Measurements from ENCODE around the gene ZSWIM8. TPM values are rescaled to one million over a fixed set of nuclear protein-coding genes. Genes with fewer than 3 reads are reported as not detected.

The ZSWIM8 gene
- total and polyA plus RNA-seq, 10 of the 15 experiments (the other 5 are each of a cell fraction or from before 2014, with no cell fraction given) = 7.8 to 47.1 (median 23.6) TPM

DNA sequence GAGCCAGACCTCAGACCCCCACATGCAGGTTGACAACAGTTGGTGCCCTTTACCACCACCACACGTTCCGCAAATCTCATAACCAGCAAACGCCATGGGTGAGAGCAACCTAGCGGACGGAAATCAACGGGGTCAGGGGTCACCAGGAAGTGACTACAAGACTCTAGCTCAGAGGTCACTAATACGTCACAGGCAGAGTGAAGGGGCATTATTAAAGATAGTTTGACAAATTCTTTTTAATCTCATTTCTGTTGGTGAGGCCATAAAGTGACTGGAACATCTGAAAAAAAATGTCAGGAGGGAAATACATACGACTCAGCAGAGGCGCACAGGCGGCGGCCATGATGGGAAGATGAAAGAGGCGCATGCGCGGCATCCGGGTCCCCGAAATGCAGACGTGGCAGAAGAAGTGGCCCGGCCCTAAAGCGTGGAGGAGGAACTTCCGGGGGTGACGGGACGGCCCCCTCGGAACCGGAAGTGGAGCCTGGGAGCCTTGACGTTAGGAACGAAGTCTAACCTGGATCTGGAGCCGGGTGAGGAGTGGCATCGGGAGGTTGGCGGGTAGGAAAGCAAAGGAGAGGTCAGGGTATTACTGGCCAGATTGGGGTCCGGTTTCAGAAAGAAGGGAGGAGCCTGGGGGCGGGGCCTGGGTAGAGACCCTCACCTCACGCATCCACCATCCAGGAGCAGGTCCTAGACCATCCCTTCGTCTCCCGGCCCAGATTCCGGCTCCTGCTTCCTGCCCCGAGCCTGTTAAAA, 41.3 kb upstream of the ZSWIM8 start, which contains the start of gene SEC24C (continued):
- TF ChIP-seq ASH2L (IDR thresholded peaks at IDR 0.05; ENCODE audit: borderline replicate concordance, low read depth) (no peak), HDAC2 (IDR thresholded peaks at IDR 0.05) (no peak), BACH1 (IDR thresholded peaks at IDR 0.05; ENCODE audit: borderline replicate concordance) (no peak), EED (IDR thresholded peaks at IDR 0.05; ENCODE audit: low read depth) (peak; percentile 68), FOS (IDR thresholded peaks at IDR 0.05; ENCODE audit: borderline replicate concordance, extremely low read depth, insufficient read length) (no peak), IKZF2 (IDR thresholded peaks at IDR 0.05) (peak; percentile 49 to 57), HCFC1 (IDR thresholded peaks at IDR 0.05; ENCODE audit: low read length) (peak; percentile 66), RUNX3 (IDR thresholded peaks at IDR 0.05; ENCODE audit: low read length) (peak; percentile 38; the same call in 1 of the 2 replicates), SMAD5 (IDR thresholded peaks at IDR 0.05; ENCODE audit: low read depth) (no peak), RB1 (IDR thresholded peaks at IDR 0.05; ENCODE audit: borderline replicate concordance) (peak; percentile 31; the same call in 1 of the 2 replicates)
- TF ChIP-seq, protein P1, sequence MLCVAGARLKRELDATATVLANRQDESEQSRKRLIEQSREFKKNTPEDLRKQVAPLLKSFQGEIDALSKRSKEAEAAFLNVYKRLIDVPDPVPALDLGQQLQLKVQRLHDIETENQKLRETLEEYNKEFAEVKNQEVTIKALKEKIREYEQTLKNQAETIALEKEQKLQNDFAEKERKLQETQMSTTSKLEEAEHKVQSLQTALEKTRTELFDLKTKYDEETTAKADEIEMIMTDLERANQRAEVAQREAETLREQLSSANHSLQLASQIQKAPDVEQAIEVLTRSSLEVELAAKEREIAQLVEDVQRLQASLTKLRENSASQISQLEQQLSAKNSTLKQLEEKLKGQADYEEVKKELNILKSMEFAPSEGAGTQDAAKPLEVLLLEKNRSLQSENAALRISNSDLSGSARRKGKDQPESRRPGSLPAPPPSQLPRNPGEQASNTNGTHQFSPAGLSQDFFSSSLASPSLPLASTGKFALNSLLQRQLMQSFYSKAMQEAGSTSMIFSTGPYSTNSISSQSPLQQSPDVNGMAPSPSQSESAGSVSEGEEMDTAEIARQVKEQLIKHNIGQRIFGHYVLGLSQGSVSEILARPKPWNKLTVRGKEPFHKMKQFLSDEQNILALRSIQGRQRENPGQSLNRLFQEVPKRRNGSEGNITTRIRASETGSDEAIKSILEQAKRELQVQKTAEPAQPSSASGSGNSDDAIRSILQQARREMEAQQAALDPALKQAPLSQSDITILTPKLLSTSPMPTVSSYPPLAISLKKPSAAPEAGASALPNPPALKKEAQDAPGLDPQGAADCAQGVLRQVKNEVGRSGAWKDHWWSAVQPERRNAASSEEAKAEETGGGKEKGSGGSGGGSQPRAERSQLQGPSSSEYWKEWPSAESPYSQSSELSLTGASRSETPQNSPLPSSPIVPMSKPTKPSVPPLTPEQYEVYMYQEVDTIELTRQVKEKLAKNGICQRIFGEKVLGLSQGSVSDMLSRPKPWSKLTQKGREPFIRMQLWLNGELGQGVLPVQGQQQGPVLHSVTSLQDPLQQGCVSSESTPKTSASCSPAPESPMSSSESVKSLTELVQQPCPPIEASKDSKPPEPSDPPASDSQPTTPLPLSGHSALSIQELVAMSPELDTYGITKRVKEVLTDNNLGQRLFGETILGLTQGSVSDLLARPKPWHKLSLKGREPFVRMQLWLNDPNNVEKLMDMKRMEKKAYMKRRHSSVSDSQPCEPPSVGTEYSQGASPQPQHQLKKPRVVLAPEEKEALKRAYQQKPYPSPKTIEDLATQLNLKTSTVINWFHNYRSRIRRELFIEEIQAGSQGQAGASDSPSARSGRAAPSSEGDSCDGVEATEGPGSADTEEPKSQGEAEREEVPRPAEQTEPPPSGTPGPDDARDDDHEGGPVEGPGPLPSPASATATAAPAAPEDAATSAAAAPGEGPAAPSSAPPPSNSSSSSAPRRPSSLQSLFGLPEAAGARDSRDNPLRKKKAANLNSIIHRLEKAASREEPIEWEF (IDR thresholded peaks at IDR 0.05; ENCODE audit: insufficient replicate concordance, low read depth, low read length) = no peak
- TF ChIP-seq, protein P2, sequence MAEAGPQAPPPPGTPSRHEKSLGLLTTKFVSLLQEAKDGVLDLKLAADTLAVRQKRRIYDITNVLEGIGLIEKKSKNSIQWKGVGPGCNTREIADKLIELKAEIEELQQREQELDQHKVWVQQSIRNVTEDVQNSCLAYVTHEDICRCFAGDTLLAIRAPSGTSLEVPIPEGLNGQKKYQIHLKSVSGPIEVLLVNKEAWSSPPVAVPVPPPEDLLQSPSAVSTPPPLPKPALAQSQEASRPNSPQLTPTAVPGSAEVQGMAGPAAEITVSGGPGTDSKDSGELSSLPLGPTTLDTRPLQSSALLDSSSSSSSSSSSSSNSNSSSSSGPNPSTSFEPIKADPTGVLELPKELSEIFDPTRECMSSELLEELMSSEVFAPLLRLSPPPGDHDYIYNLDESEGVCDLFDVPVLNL (IDR thresholded peaks at IDR 0.05; ENCODE audit: low read depth, low read length) = no peak
- TF ChIP-seq, protein P3, sequence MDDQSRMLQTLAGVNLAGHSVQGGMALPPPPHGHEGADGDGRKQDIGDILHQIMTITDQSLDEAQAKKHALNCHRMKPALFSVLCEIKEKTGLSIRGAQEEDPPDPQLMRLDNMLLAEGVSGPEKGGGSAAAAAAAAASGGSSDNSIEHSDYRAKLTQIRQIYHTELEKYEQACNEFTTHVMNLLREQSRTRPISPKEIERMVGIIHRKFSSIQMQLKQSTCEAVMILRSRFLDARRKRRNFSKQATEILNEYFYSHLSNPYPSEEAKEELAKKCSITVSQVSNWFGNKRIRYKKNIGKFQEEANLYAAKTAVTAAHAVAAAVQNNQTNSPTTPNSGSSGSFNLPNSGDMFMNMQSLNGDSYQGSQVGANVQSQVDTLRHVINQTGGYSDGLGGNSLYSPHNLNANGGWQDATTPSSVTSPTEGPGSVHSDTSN (IDR thresholded peaks at IDR 0.05; ENCODE audit: insufficient replicate concordance, low read depth, low read length) = no peak
- TF ChIP-seq, protein P4, sequence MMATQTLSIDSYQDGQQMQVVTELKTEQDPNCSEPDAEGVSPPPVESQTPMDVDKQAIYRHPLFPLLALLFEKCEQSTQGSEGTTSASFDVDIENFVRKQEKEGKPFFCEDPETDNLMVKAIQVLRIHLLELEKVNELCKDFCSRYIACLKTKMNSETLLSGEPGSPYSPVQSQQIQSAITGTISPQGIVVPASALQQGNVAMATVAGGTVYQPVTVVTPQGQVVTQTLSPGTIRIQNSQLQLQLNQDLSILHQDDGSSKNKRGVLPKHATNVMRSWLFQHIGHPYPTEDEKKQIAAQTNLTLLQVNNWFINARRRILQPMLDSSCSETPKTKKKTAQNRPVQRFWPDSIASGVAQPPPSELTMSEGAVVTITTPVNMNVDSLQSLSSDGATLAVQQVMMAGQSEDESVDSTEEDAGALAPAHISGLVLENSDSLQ (IDR thresholded peaks at IDR 0.05) = peak; percentile 78
- TF ChIP-seq, protein P5, sequence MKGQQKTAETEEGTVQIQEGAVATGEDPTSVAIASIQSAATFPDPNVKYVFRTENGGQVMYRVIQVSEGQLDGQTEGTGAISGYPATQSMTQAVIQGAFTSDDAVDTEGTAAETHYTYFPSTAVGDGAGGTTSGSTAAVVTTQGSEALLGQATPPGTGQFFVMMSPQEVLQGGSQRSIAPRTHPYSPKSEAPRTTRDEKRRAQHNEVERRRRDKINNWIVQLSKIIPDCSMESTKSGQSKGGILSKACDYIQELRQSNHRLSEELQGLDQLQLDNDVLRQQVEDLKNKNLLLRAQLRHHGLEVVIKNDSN (IDR thresholded peaks at IDR 0.05; ENCODE audit: borderline replicate concordance, extremely low read length, insufficient read depth, low read depth, low read length) = no peak

All from GM12878 (cell line).